HepG2 (cell line): Measurements from ENCODE around the gene SRC. TPM values are rescaled to one million over a fixed set of nuclear protein-coding genes. Genes with fewer than 3 reads are reported as not detected.

ENCODE experiments used
- AFF4 ChIP-seq: sonication (generic); formaldehyde crosslinking; IDR thresholded peaks from 2 replicates; pipeline ENCODE4 v1.4.0; 2020; ENCODE audit warnings: missing genetic modification reagents
- ATF1 ChIP-seq: IDR thresholded peaks from 2 replicates; pipeline ENCODE4 v1.6.1; 2016; ENCODE audit warnings: mild to moderate bottlenecking, control low read depth
- ELK4 ChIP-seq: sonication (generic); formaldehyde crosslinking; IDR thresholded peaks from 2 replicates; pipeline ENCODE4 v1.9.0; 2021; ENCODE audit warnings: missing genetic modification reagents, borderline replicate concordance
- EP300 ChIP-seq, 3 experiments: sonication (generic) in 1 of 3; formaldehyde crosslinking in 1 of 3; IDR thresholded peaks; 2 replicates each; pipeline versions ENCODE4 v1.5.1 to v1.6.1; 2011 to 2020; ENCODE audit warnings: low read depth in 2 of 3, low read length in 2 of 3, borderline replicate concordance in 1 of 3, improper control_type of control experiment in 1 of 3, mild to moderate bottlenecking in 1 of 3, missing genetic modification reagents in 1 of 3, moderate library complexity in 1 of 3
- FOXK2 ChIP-seq: fragments of 450-650 bp; IDR thresholded peaks from 2 replicates; pipeline ENCODE4 v1.6.1; 2016
- GFI1 ChIP-seq: sonication (generic); formaldehyde crosslinking; IDR thresholded peaks from 2 replicates; pipeline ENCODE4 v1.5.0; 2020; ENCODE audit warnings: missing genetic modification reagents, mild to moderate bottlenecking, borderline replicate concordance
- JUN ChIP-seq: sonication (generic); formaldehyde crosslinking; IDR thresholded peaks from 2 replicates; pipeline ENCODE4 v1.4.0; 2020; ENCODE audit warnings: mild to moderate bottlenecking, missing genetic modification reagents
- PHF8 ChIP-seq: sonication (generic); formaldehyde crosslinking; IDR thresholded peaks from 2 replicates; pipeline ENCODE4 v1.5.0; 2020; ENCODE audit warnings: missing genetic modification reagents
- RAD51 ChIP-seq: fragments of 450-650 bp; IDR thresholded peaks from 2 replicates; pipeline ENCODE4 v1.6.1; 2016; ENCODE audit warnings: borderline replicate concordance
- TCF7 ChIP-seq: sonication (generic); IDR thresholded peaks from 2 replicates; pipeline ENCODE4 v1.6.1; 2016; ENCODE audit warnings: antibody characterized with exemption, low read depth
- TOE1 ChIP-seq: sonication (generic); formaldehyde crosslinking; IDR thresholded peaks from 2 replicates; pipeline ENCODE4 v1.4.0; 2020; ENCODE audit warnings: mild to moderate bottlenecking, missing genetic modification reagents
- YEATS4 ChIP-seq: sonication (generic); formaldehyde crosslinking; IDR thresholded peaks from 2 replicates; pipeline ENCODE4 v1.4.0; 2020; ENCODE audit warnings: missing genetic modification reagents, borderline replicate concordance
- ZBED4 ChIP-seq: sonication (generic); formaldehyde crosslinking; IDR thresholded peaks from 2 replicates; pipeline ENCODE4 v1.4.0; 2020; ENCODE audit warnings: missing genetic modification reagents, borderline replicate concordance
- ZBTB39 ChIP-seq: sonication (generic); formaldehyde crosslinking; IDR thresholded peaks from 2 replicates; pipeline ENCODE4 v1.5.0; 2020; ENCODE audit warnings: missing genetic modification reagents
- ZNF30 ChIP-seq: sonication (generic); formaldehyde crosslinking; IDR thresholded peaks from 2 replicates; pipeline ENCODE4 v1.5.0; 2020; ENCODE audit warnings: mild to moderate bottlenecking, missing genetic modification reagents
- ZNF639 ChIP-seq: conservative IDR thresholded peaks from 2 replicates; pipeline ENCODE4 v1.6.1; 2018; ENCODE audit warnings: missing genetic modification reagents
- polyA plus RNA-seq, 8 experiments: library from polyadenylated mRNA; depleted of rRNA in 3 of 8; stranded (reverse) in 7 of 8; unstranded in 1 of 8; fragments of >200 nt; fragmentation: Illumina TruSeq in 4 of 8; extraction: Trizol in 4 of 8; gene quantifications; 2 replicates each; pipeline versions ENCODE4 v1.2.1 to v1.2.3, GENCODE V29; 2011 to 2016; ENCODE audit warnings: low read depth in 4 of 8, missing spikeins in 1 of 8, mixed read lengths in 1 of 8; ENCODE audit not compliant: insufficient read depth in 1 of 8
- total RNA-seq, 5 experiments: library from RNA; depleted of rRNA; stranded (reverse); fragments of >200 nt; fragmentation: Illumina TruSeq; extraction: Trizol; gene quantifications; 2 replicates each; pipeline ENCODE4 v1.2.3, GENCODE V29; 2016; ENCODE audit warnings: low read depth in 1 of 5

Gene SRC
- total and polyA plus RNA-seq, 2 of the 13 experiments (the other 11 are each of a cell fraction or from before 2014, with no cell fraction given), result 54.7 to 192 TPM

- TF ChIP-seq ZBED4 (CRISPR knock-in tag) (no peak; the same call in 1 of the 2 replicates), PHF8 (CRISPR knock-in tag) (no peak), ZNF639 (no peak), TCF7 (no peak), ZBTB39 (no peak), ELK4 (CRISPR knock-in tag) (no peak), FOXK2 (no peak), YEATS4 (0 out of 2 replicates have a peak, but pooled peaks have one; percentile 6), AFF4 (CRISPR knock-in tag) (no peak), JUN (CRISPR knock-in tag) (no peak), RAD51 (no peak), ATF1 (CRISPR knock-in tag) (no peak), TOE1 (CRISPR knock-in tag) (no peak), GFI1 (CRISPR knock-in tag) (no peak; the same call in 1 of the 2 replicates), ZNF30 (CRISPR knock-in tag) (no peak), EP300 (IDR thresholded peaks at IDR 0.05; ENCODE audit: low read depth in 2 of 2, low read length in 2 of 2) (peak in 1 of 2 experiments; percentile 32; a peak in 1 of 4 replicates), EP300 (CRISPR knock-in tag; IDR thresholded peaks at IDR 0.05; ENCODE audit: borderline replicate concordance) (no peak)
Observed at GRCh38 chr20:37343212-37343993, 2.5 kb upstream of the SRC start (continued).
